HEK293 (cell line): ENCODE results near the gene NAA25.

ENCODE experiments used
- GLI2 ChIP-seq: fragments of 450-650 bp; formaldehyde crosslinking; IDR thresholded peaks from 2 replicates; pipeline ENCODE4; 2017; ENCODE audit warnings: missing biosample characterization, missing genetic modification characterization, low read depth, borderline replicate concordance
- IKZF3 ChIP-seq: fragments of 450-650 bp; IDR thresholded peaks from 2 replicates; pipeline ENCODE4 v1.5.0; 2018; ENCODE audit warnings: missing biosample characterization, mild to moderate bottlenecking, missing genetic modification characterization, moderate library complexity
- KLF10 ChIP-seq: fragments of 450-650 bp; IDR thresholded peaks from 2 replicates; pipeline ENCODE4 v1.5.1; 2018; ENCODE audit warnings: missing biosample characterization, mild to moderate bottlenecking, missing genetic modification characterization
- MEIS1 ChIP-seq: sonication (generic); formaldehyde crosslinking; IDR thresholded peaks from 2 replicates; pipeline ENCODE4 v1.8.1; 2022; ENCODE audit warnings: missing genetic modification reagents, mild to moderate bottlenecking, borderline replicate concordance
- TRIM28 ChIP-seq: IDR thresholded peaks from 2 replicates; pipeline ENCODE4 v1.6.1; 2011; ENCODE audit warnings: low read length, control low read depth, borderline replicate concordance
- ZBTB17 ChIP-seq: fragments of 450-650 bp; formaldehyde crosslinking; IDR thresholded peaks from 2 replicates; pipeline ENCODE4 v1.5.1; 2016; ENCODE audit warnings: missing biosample characterization, missing genetic modification characterization
- ZNF16 ChIP-seq: fragments of 450-650 bp; formaldehyde crosslinking; IDR thresholded peaks from 2 replicates; pipeline ENCODE4 v1.5.1; 2016; ENCODE audit warnings: low read depth, missing biosample characterization, missing genetic modification characterization
- ZNF174 ChIP-seq: fragments of 450-650 bp; formaldehyde crosslinking; IDR thresholded peaks from 2 replicates; pipeline ENCODE4 v1.5.0; 2017; ENCODE audit warnings: missing biosample characterization, mild to moderate bottlenecking, missing genetic modification characterization
- ZNF266 ChIP-seq: fragments of 450-650 bp; formaldehyde crosslinking; IDR thresholded peaks from 2 replicates; pipeline ENCODE4 v1.5.1; 2016; ENCODE audit warnings: missing biosample characterization, missing genetic modification characterization, low read depth
- ZNF416 ChIP-seq: fragments of 450-650 bp; formaldehyde crosslinking; IDR thresholded peaks from 2 replicates; pipeline ENCODE4 v1.5.1; 2016; ENCODE audit warnings: missing biosample characterization, missing genetic modification characterization
- ZNF423 ChIP-seq: fragments of 450-650 bp; formaldehyde crosslinking; IDR thresholded peaks from 2 replicates; pipeline ENCODE4 v1.5.1; 2016; ENCODE audit warnings: missing biosample characterization, missing genetic modification characterization
- ZNF529 ChIP-seq: fragments of 450-650 bp; formaldehyde crosslinking; IDR thresholded peaks from 2 replicates; pipeline ENCODE4 v1.5.1; 2017; ENCODE audit warnings: missing genetic modification characterization, missing biosample characterization; ENCODE audit not compliant: insufficient replicate concordance
- ZNF677 ChIP-seq: fragments of 450-650 bp; IDR thresholded peaks from 2 replicates; pipeline ENCODE4 v1.5.0; 2018; ENCODE audit warnings: missing biosample characterization, mild to moderate bottlenecking, missing genetic modification characterization, moderate library complexity
- ZNF747 ChIP-seq: fragments of 450-650 bp; formaldehyde crosslinking; IDR thresholded peaks from 2 replicates; pipeline ENCODE4 v1.5.1; 2016; ENCODE audit warnings: missing biosample characterization, missing genetic modification characterization
- ZNF76 ChIP-seq: fragments of 450-650 bp; formaldehyde crosslinking; IDR thresholded peaks from 2 replicates; pipeline ENCODE4; 2016; ENCODE audit warnings: low read depth, missing biosample characterization, missing genetic modification characterization, borderline replicate concordance
- TF ChIP-seq, protein P1 (sequence below): fragments of 450-650 bp; formaldehyde crosslinking; conservative IDR thresholded peaks from 2 replicates; pipeline ENCODE4 v1.5.1; 2016; ENCODE audit warnings: low read depth, missing biosample characterization, missing genetic modification characterization
- TF ChIP-seq, protein P2 (sequence below): sonication (generic); formaldehyde crosslinking; IDR thresholded peaks from 2 replicates; pipeline ENCODE4 v1.8.1; 2022; ENCODE audit warnings: mild to moderate bottlenecking, moderate library complexity, missing genetic modification reagents
- TF ChIP-seq, protein P3 (sequence below): fragments of 450-650 bp; formaldehyde crosslinking; IDR thresholded peaks from 2 replicates; pipeline ENCODE4 v1.5.1; 2016; ENCODE audit warnings: missing biosample characterization, missing genetic modification characterization
- TF ChIP-seq, protein P4 (sequence below): fragments of 450-650 bp; formaldehyde crosslinking; IDR thresholded peaks from 2 replicates; pipeline ENCODE4 v1.5.1; 2016; ENCODE audit warnings: missing biosample characterization, missing genetic modification characterization

Gene NAA25

DNA sequence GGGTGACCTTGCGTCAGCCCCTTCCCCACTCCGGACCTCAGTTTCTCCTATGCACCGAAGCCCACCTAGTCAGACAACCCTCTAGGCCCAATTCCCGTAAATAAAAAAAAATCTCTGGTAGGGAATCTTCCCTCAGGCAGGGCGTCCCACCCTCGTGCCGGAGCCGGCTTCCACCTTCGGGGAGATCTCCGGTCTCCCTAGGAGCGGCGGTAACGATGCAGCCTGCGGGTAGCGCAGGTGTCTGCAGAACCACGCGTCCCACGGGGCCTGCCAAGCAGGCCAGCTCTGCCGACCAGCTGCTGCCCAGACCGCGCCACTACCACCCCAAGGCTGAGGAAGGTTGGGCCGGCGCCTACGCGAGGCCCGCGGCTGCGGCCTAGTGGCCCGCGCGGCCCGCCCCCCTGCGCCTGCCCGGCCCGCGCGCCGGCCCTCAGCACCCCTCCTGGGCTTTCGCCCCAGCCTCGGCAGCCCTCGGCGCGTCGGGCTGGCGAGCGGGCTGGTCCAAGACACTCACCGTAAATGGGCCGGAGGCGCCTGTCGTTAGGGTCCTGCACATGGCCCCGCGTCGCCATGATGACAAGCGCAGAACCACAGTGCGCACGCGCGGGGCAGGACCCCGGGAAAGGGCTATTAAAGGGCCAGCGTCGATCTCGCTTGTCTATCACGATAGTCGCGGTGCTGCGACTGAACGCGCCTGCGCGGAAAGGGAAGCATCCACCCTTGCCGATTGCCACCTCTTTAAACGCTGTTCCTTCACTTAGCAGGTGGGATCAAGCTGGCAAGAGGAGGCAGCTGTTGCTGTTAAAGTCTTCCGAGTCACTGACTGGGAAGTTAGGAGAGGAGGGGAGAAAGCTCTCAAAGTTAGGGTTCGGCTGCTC, at the start of gene NAA25 (continued):
- TF ChIP-seq, protein P1, sequence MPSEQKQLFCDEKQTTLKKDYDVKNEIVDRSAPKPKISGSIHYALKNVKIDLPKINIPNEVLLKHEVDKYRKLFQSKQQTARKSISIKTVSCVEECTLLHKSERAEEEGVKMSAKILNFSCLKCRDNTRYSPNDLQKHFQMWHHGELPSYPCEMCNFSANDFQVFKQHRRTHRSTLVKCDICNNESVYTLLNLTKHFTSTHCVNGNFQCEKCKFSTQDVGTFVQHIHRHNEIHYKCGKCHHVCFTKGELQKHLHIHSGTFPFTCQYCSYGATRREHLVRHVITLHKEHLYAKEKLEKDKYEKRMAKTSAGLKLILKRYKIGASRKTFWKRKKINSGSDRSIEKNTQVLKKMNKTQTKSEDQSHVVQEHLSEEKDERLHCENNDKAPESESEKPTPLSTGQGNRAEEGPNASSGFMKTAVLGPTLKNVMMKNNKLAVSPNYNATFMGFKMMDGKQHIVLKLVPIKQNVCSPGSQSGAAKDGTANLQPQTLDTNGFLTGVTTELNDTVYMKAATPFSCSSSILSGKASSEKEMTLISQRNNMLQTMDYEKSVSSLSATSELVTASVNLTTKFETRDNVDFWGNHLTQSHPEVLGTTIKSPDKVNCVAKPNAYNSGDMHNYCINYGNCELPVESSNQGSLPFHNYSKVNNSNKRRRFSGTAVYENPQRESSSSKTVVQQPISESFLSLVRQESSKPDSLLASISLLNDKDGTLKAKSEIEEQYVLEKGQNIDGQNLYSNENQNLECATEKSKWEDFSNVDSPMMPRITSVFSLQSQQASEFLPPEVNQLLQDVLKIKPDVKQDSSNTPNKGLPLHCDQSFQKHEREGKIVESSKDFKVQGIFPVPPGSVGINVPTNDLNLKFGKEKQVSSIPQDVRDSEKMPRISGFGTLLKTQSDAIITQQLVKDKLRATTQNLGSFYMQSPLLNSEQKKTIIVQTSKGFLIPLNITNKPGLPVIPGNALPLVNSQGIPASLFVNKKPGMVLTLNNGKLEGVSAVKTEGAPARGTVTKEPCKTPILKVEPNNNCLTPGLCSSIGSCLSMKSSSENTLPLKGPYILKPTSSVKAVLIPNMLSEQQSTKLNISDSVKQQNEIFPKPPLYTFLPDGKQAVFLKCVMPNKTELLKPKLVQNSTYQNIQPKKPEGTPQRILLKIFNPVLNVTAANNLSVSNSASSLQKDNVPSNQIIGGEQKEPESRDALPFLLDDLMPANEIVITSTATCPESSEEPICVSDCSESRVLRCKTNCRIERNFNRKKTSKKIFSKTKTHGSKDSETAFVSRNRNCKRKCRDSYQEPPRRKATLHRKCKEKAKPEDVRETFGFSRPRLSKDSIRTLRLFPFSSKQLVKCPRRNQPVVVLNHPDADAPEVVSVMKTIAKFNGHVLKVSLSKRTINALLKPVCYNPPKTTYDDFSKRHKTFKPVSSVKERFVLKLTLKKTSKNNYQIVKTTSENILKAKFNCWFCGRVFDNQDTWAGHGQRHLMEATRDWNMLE (tag by site-specific recombination), result no peak
- TF ChIP-seq, protein P2, sequence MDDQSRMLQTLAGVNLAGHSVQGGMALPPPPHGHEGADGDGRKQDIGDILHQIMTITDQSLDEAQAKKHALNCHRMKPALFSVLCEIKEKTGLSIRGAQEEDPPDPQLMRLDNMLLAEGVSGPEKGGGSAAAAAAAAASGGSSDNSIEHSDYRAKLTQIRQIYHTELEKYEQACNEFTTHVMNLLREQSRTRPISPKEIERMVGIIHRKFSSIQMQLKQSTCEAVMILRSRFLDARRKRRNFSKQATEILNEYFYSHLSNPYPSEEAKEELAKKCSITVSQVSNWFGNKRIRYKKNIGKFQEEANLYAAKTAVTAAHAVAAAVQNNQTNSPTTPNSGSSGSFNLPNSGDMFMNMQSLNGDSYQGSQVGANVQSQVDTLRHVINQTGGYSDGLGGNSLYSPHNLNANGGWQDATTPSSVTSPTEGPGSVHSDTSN (CRISPR knock-in tag), result no peak
- TF ChIP-seq ZNF423, result no peak
- TF ChIP-seq ZBTB17 (tag by site-specific recombination), result 0 out of 2 replicates have a peak, but pooled peaks have one; percentile 4
- TF ChIP-seq ZNF266 (tag by site-specific recombination), result no peak
- TF ChIP-seq TRIM28, result no peak
- TF ChIP-seq, protein P3, sequence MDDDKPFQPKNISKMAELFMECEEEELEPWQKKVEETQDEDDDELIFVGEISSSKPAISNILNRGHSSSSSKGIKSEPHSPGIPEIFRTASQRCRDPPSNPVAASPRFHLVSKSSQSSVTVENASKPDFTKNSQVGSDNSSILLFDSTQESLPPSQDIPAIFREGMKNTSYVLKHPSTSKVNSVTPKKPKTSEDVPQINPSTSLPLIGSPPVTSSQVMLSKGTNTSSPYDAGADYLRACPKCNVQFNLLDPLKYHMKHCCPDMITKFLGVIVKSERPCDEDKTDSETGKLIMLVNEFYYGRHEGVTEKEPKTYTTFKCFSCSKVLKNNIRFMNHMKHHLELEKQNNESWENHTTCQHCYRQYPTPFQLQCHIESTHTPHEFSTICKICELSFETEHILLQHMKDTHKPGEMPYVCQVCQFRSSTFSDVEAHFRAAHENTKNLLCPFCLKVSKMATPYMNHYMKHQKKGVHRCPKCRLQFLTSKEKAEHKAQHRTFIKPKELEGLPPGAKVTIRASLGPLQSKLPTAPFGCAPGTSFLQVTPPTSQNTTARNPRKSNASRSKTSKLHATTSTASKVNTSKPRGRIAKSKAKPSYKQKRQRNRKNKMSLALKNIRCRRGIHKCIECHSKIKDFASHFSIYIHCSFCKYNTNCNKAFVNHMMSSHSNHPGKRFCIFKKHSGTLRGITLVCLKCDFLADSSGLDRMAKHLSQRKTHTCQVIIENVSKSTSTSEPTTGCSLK (tag by site-specific recombination), result no peak
- TF ChIP-seq, protein P4, sequence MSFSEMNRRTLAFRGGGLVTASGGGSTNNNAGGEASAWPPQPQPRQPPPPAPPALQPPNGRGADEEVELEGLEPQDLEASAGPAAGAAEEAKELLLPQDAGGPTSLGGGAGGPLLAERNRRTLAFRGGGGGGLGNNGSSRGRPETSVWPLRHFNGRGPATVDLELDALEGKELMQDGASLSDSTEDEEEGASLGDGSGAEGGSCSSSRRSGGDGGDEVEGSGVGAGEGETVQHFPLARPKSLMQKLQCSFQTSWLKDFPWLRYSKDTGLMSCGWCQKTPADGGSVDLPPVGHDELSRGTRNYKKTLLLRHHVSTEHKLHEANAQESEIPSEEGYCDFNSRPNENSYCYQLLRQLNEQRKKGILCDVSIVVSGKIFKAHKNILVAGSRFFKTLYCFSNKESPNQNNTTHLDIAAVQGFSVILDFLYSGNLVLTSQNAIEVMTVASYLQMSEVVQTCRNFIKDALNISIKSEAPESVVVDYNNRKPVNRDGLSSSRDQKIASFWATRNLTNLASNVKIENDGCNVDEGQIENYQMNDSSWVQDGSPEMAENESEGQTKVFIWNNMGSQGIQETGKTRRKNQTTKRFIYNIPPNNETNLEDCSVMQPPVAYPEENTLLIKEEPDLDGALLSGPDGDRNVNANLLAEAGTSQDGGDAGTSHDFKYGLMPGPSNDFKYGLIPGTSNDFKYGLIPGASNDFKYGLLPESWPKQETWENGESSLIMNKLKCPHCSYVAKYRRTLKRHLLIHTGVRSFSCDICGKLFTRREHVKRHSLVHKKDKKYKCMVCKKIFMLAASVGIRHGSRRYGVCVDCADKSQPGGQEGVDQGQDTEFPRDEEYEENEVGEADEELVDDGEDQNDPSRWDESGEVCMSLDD (tag by site-specific recombination), result no peak
- no peak for TF ChIP-seq ZNF747 (tag by site-specific recombination)
- TF ChIP-seq KLF10 (tag by site-specific recombination), result no peak
- TF ChIP-seq IKZF3, result no peak
- no peak for TF ChIP-seq MEIS1 (CRISPR knock-in tag)
- TF ChIP-seq ZNF174 (tag by site-specific recombination), result no peak
- TF ChIP-seq ZNF16 (tag by site-specific recombination), result no peak
- no peak; the same call in 1 of the 2 replicates for TF ChIP-seq ZNF76
- no peak for TF ChIP-seq ZNF529 (tag by site-specific recombination)
- TF ChIP-seq ZNF677, result peak; percentile 54; the same call in 1 of the 2 replicates
- no peak for TF ChIP-seq ZNF416 (tag by site-specific recombination)
- TF ChIP-seq GLI2 (tag by site-specific recombination), result no peak
